Nephron progenitor cell (in vitro differentiated cells): ENCODE results near the gene CDYL2.

Experiments used
- DNase-seq: peaks from one replicate; pipeline ENCODE4 v3.0.0; 2021
- H3K27ac Mint-ChIP-seq: 2 replicates; pipeline ENCODE4 v1.8.0; 2021; ENCODE audit warnings: mild to moderate bottlenecking, moderate library complexity, mixed read lengths
- H3K27me3 Mint-ChIP-seq: 2 replicates; pipeline ENCODE4 v1.8.0; 2021; ENCODE audit warnings: mild to moderate bottlenecking, low read depth, mixed read lengths; ENCODE audit not compliant: poor library complexity
- H3K36me3 Mint-ChIP-seq: 2 replicates; pipeline ENCODE4 v1.8.0; 2021; ENCODE audit warnings: low read depth, mixed read lengths
- H3K4me1 Mint-ChIP-seq: 2 replicates; pipeline ENCODE4 v1.8.0; 2021; ENCODE audit warnings: mixed read lengths
- H3K4me3 Mint-ChIP-seq: 2 replicates; pipeline ENCODE4 v1.8.0; 2021; ENCODE audit warnings: mild to moderate bottlenecking, moderate library complexity, mixed read lengths
- H3K9me3 Mint-ChIP-seq: 2 replicates; pipeline ENCODE4 v1.8.0; 2021; ENCODE audit warnings: mild to moderate bottlenecking, moderate library complexity, mixed read lengths
- TF ChIP-seq, protein P1 (sequence below): fragments of 200-600 bp; sonication (generic); IDR thresholded peaks from 2 replicates; pipeline ENCODE4 v1.5.0; 2021; ENCODE audit warnings: antibody characterized with exemption

CDYL2 gene

DNA sequence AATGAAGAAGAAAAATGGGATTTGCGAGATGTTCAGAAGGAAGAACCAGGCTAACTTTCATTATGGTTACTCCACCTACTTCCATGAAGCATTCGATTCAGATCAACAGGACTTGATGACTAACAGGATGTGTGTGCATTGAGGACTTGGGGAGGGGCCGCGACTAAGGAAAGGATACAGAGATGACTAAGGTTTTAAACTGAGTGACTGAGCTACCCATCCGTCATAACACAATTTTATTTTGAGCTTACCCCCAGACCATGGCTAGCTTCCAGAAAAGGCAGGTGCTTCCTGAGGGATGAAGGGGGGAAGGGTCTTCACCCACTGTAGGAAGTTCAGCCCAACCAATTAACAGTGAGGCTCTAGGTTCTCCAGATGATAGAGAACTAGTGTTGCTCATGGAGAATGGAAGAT is 2.5 kb upstream of the CDYL2 start:
- Mint-ChIP-seq H3K4me1 (no peaks in the 10 kb centered on the region), H3K27ac (no peak overlapping the region)

GRCh38 chr16:80806289-80806688 is 1.9 kb upstream of the CDYL2 start:
- H3K4me3 Mint-ChIP-seq, result no peak overlapping the region
- TF ChIP-seq, protein P1, sequence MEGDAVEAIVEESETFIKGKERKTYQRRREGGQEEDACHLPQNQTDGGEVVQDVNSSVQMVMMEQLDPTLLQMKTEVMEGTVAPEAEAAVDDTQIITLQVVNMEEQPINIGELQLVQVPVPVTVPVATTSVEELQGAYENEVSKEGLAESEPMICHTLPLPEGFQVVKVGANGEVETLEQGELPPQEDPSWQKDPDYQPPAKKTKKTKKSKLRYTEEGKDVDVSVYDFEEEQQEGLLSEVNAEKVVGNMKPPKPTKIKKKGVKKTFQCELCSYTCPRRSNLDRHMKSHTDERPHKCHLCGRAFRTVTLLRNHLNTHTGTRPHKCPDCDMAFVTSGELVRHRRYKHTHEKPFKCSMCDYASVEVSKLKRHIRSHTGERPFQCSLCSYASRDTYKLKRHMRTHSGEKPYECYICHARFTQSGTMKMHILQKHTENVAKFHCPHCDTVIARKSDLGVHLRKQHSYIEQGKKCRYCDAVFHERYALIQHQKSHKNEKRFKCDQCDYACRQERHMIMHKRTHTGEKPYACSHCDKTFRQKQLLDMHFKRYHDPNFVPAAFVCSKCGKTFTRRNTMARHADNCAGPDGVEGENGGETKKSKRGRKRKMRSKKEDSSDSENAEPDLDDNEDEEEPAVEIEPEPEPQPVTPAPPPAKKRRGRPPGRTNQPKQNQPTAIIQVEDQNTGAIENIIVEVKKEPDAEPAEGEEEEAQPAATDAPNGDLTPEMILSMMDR, result no peak
- peaks cover 20% of the 10 kb centered on the region for H3K27me3 Mint-ChIP-seq
- H3K36me3 Mint-ChIP-seq, result no peaks in the 10 kb centered on the region
- H3K9me3 Mint-ChIP-seq, result peaks cover 12% of the 10 kb centered on the region
- no peak for DNase-seq
- no peaks in the 10 kb centered on the region for H3K4me1 Mint-ChIP-seq
- no peak overlapping the region for H3K27ac Mint-ChIP-seq

More for the DNA sequence above, 2.5 kb upstream of the CDYL2 start:
- TF ChIP-seq, protein P1, result no peak
- peaks cover 12% of the 10 kb centered on the region for H3K9me3 Mint-ChIP-seq
- no peak overlapping the region for H3K4me3 Mint-ChIP-seq
- H3K36me3 Mint-ChIP-seq, result no peaks in the 10 kb centered on the region
- peaks cover 21% of the 10 kb centered on the region for H3K27me3 Mint-ChIP-seq
- DNase-seq, result no peak

DNA sequence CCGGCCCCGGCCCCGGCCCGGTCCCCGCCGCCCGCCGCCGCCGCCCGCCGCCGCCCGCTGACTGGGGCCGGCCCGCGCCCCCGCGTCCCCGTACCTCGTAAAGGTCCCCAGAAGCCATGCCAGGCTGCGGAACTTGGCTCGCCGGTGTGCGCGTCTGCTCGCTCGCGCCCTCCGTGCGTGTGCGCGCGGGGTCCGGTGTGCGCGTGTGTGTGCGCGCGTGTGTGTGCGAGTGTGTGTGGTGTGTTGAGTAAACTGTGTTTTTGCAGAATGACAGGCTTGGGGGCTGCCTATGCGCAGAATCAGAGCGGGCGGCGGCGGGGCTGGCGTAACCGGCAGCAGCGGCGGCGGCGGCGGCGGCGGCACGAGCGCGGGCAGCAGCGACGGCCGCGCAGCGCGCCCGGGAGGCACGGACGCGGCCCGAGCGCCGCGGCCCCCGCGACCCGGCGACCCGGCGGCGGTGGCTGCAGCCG is 307 bp downstream of the CDYL2 start:
- H3K36me3 Mint-ChIP-seq, result no peaks in the 10 kb centered on the region
- H3K4me3 Mint-ChIP-seq, result peak overlapping the region; percentile 93
- H3K27ac Mint-ChIP-seq, result no peak overlapping the region
- no peak for DNase-seq
- peaks cover 12% of the 10 kb centered on the region for H3K9me3 Mint-ChIP-seq
- H3K27me3 Mint-ChIP-seq, result peaks cover 36% of the 10 kb centered on the region
- TF ChIP-seq, protein P1, result no peak
- no peaks in the 10 kb centered on the region for H3K4me1 Mint-ChIP-seq

GRCh38 chr16:80803339-80804055 is 901 bp downstream of the CDYL2 start:
- Mint-ChIP-seq H3K27me3 (peaks cover 36% of the 10 kb centered on the region), H3K27ac (no peak overlapping the region), H3K36me3 (no peaks in the 10 kb centered on the region), H3K4me1 (no peaks in the 10 kb centered on the region), H3K4me3 (peak overlapping the region; percentile 89), H3K9me3 (peaks cover 12% of the 10 kb centered on the region)
- peak; percentile 55 for DNase-seq
- TF ChIP-seq, protein P1, result peak; percentile 37

DNA sequence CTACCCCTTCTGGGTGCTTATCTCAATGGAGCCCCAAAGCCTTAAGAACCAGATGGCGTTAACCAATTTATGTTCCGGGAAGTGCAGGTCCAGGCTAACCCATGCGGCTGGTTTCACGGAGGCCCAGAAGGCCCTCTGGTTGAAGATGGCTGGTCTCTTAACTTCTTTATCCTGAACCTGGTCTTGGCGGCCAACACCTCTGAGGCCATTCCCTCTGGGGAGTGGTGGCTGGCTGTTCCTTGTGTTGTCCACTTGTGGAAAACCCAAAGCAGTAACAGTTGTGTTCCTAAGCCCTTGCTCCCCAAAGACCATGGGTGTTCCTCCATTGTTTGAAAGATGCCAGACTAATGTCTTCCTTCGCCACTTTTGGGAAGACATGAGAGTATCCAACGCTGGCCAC is 1.5 kb downstream of the CDYL2 start:
- H3K4me3 Mint-ChIP-seq, result peak overlapping the region; percentile 74
- peaks cover 36% of the 10 kb centered on the region for H3K27me3 Mint-ChIP-seq
- H3K36me3 Mint-ChIP-seq, result no peaks in the 10 kb centered on the region
- peaks cover 12% of the 10 kb centered on the region for H3K9me3 Mint-ChIP-seq
- TF ChIP-seq, protein P1, result no peak
- no peaks in the 10 kb centered on the region for H3K4me1 Mint-ChIP-seq
- no peak overlapping the region for H3K27ac Mint-ChIP-seq
- no peak for DNase-seq

DNA sequence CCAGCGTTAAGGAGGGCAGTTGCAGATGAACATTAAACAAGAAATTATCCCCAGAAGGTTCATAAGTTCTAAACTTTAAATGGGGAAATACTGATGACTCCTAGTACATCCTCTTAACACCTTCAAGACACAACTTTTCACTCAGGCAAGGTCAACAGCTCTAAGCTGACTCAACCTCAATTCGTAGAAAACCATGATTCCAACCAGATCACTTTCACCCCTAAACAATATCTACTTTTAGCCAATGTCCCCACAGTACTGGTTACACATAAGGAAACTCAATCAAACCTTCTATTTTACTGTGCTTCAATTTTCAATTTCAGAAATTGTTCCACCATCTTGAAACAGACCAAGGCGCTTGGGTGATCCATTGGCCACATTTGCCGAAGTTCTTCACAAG is 2.3 kb downstream of the CDYL2 start:
- TF ChIP-seq, protein P1, result no peak
- DNase-seq, result no peak
- H3K4me3 Mint-ChIP-seq, result peak overlapping the region; percentile 74
- no peaks in the 10 kb centered on the region for H3K4me1 Mint-ChIP-seq
- peaks cover 12% of the 10 kb centered on the region for H3K9me3 Mint-ChIP-seq
- no peaks in the 10 kb centered on the region for H3K36me3 Mint-ChIP-seq
- peaks cover 43% of the 10 kb centered on the region for H3K27me3 Mint-ChIP-seq
- H3K27ac Mint-ChIP-seq, result no peak overlapping the region
